Loucy (cell line): ENCODE results near the gene ZNF69.
"Not testable (repeated sequence)": the region's sequence is repeated elsewhere in the genome, so short reads cannot be mapped to it uniquely, and the experiment has no call there.

Source experiments
- H2AFZ ChIP-seq: fragments of 200-600 bp; sonication (generic); 2 replicates; pipeline ENCODE4 v1.6.0; 2016; ENCODE audit warnings: antibody characterized with exemption, mild to moderate bottlenecking, low read length, moderate library complexity
- H3F3A ChIP-seq: fragments of 200-600 bp; 2 replicates; pipeline ENCODE4 v1.6.0; 2016; ENCODE audit warnings: antibody characterized with exemption, low read depth, mild to moderate bottlenecking
- H3K27me3 ChIP-seq: fragments of 200-600 bp; sonication (generic); 2 replicates; pipeline ENCODE4 v1.6.1; 2014; ENCODE audit warnings: low read length, mild to moderate bottlenecking; ENCODE audit not compliant: insufficient read depth, poor library complexity, severe bottlenecking
- H3K36me3 ChIP-seq: fragments of 200-600 bp; sonication (generic); 2 replicates; pipeline ENCODE4 v1.6.1; 2016; ENCODE audit warnings: low read length; ENCODE audit not compliant: insufficient read depth
- H3K4me1 ChIP-seq: fragments of 200-600 bp; sonication (generic); 2 replicates; pipeline ENCODE4 v1.5.1; 2014; ENCODE audit warnings: low read length, mild to moderate bottlenecking; ENCODE audit not compliant: insufficient read depth, poor library complexity, severe bottlenecking
- H3K4me2 ChIP-seq: fragments of 200-600 bp; sonication (generic); 2 replicates; pipeline ENCODE4 v1.6.0; 2014; ENCODE audit warnings: antibody characterized with exemption, low read length, low read depth, mild to moderate bottlenecking; ENCODE audit not compliant: poor library complexity, severe bottlenecking
- H3K4me3 ChIP-seq: fragments of 200-600 bp; sonication (generic); 2 replicates; pipeline ENCODE4 v1.5.1; 2014; ENCODE audit warnings: low read length, mild to moderate bottlenecking, mixed read lengths; ENCODE audit not compliant: poor library complexity, severe bottlenecking
- H3K79me2 ChIP-seq: fragments of 200-600 bp; sonication (generic); 2 replicates; pipeline ENCODE4 v1.6.1; 2014; ENCODE audit warnings: low read length; ENCODE audit not compliant: insufficient read depth
- H3K9ac ChIP-seq: fragments of 200-600 bp; sonication (generic); 2 replicates; pipeline ENCODE4 v1.6.0; 2014; ENCODE audit warnings: mild to moderate bottlenecking, low read depth, low read length, moderate library complexity; ENCODE audit not compliant: poor library complexity, severe bottlenecking
- H3K9me2 ChIP-seq: fragments of 200-600 bp; sonication (generic); replicated peaks from 2 replicates; pipeline ENCODE4 v1.6.1; 2016; ENCODE audit warnings: low read depth, low read length, mixed read lengths
- H3K9me3 ChIP-seq: fragments of 200-600 bp; sonication (generic); 2 replicates; pipeline ENCODE4 v1.6.1; 2014; ENCODE audit warnings: mild to moderate bottlenecking, antibody characterized with exemption, low read length, low read depth; ENCODE audit not compliant: insufficient read depth
- H4K20me1 ChIP-seq: fragments of 200-600 bp; sonication (generic); 2 replicates; pipeline ENCODE4 v1.6.0; 2014; ENCODE audit warnings: antibody characterized with exemption, low read length, mild to moderate bottlenecking; ENCODE audit not compliant: insufficient read depth, poor library complexity, severe bottlenecking
- EZH2phosphoT487 ChIP-seq: fragments of 200-600 bp; IDR thresholded peaks from 2 replicates; pipeline ENCODE4 v1.6.1; 2018; ENCODE audit warnings: antibody characterized with exemption, mild to moderate bottlenecking, moderate library complexity, borderline replicate concordance
- TF ChIP-seq, protein P1 (sequence below): fragments of 200-600 bp; sonication (generic); conservative IDR thresholded peaks from 2 replicates; pipeline ENCODE4 v1.5.1; 2014; ENCODE audit warnings: mild to moderate bottlenecking, antibody characterized with exemption, low read length

Gene ZNF69

DNA sequence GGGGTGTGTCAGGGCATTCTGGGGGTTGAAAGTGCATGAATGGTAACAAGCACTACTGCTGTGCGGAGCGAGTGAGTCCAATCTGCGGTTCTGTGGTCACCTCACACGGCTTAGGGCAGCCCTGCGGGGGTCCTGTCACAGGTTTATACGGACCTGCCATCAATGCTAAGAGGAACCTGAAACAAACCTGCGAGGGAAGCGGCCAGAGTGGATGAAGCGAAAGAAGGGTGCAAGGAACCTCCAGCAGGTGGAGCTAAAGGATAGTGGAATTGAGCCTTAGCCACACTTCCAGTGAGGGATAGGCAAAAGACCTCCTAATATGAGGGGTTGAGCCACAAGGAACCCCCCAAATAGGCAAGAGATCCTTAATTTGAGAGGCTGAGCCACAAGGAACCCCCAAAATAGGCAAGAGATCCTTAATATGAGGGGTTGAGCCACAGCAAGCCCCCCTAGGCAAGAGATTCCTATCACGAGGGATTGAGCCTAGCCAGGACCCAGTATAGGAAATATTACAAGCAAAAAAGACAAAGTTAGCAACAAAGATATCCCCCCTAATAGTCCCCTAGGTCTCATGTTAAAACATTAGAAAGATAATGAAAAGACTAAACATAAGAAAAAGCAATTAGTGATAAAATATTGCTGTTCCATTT is 6.3 kb upstream of the ZNF69 start:
- Histone ChIP-seq H3K36me3 (no peaks in the 10 kb centered on the region), H3K4me1 (no peaks in the 10 kb centered on the region), H3K4me2 (no peak overlapping the region)

DNA sequence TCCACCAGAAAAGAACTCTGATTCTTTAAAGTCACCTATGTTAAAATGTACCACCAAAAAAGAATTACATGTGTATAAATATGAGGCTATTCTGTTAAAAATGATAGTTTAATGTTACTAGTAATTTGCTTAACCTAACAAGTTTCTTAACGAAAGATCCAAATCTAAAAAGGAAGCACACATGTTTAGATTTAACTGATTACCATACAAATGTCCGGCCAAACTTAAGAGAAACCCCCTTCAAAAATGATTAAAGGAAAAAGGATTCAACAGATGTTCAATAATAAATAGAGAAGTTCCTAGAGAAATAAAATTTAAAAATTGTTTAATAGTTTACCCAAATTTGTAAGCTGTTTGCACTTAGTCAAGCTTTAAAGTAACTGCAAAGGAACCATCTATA is 5.0 kb upstream of the ZNF69 start:
- Histone ChIP-seq H3K9me2 (no peaks in the 10 kb centered on the region), H3K79me2 (no peaks in the 10 kb centered on the region), H3F3A (no peaks in the 10 kb centered on the region), H3K4me1 (peaks cover 5% of the 10 kb centered on the region), H3K9ac (no peak overlapping the region), H3K36me3 (no peaks in the 10 kb centered on the region), H3K27me3 (no peaks in the 10 kb centered on the region), H4K20me1 (no peaks in the 10 kb centered on the region), H3K4me2 (no peak overlapping the region), H2AFZ (no peak overlapping the region), H3K4me3 (no peak overlapping the region), H3K9me3 (no peaks in the 10 kb centered on the region)
- TF ChIP-seq EZH2phosphoT487: no peak
- TF ChIP-seq, protein P1, sequence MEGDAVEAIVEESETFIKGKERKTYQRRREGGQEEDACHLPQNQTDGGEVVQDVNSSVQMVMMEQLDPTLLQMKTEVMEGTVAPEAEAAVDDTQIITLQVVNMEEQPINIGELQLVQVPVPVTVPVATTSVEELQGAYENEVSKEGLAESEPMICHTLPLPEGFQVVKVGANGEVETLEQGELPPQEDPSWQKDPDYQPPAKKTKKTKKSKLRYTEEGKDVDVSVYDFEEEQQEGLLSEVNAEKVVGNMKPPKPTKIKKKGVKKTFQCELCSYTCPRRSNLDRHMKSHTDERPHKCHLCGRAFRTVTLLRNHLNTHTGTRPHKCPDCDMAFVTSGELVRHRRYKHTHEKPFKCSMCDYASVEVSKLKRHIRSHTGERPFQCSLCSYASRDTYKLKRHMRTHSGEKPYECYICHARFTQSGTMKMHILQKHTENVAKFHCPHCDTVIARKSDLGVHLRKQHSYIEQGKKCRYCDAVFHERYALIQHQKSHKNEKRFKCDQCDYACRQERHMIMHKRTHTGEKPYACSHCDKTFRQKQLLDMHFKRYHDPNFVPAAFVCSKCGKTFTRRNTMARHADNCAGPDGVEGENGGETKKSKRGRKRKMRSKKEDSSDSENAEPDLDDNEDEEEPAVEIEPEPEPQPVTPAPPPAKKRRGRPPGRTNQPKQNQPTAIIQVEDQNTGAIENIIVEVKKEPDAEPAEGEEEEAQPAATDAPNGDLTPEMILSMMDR: no peak

More for the DNA sequence above, 6.3 kb upstream of the ZNF69 start:
- Histone ChIP-seq H4K20me1 (no peaks in the 10 kb centered on the region), H3K9ac (no peak overlapping the region), H3K79me2 (no peaks in the 10 kb centered on the region), H3K9me3 (no peaks in the 10 kb centered on the region), H3K27me3 (no peaks in the 10 kb centered on the region), H3F3A (no peaks in the 10 kb centered on the region), H3K4me3 (no peak overlapping the region), H2AFZ (peak overlapping the region; percentile 18; the same call in 1 of the 2 replicates), H3K9me2 (no peaks in the 10 kb centered on the region)
- TF ChIP-seq, protein P1: peak; percentile 80
- no peak for TF ChIP-seq EZH2phosphoT487

DNA sequence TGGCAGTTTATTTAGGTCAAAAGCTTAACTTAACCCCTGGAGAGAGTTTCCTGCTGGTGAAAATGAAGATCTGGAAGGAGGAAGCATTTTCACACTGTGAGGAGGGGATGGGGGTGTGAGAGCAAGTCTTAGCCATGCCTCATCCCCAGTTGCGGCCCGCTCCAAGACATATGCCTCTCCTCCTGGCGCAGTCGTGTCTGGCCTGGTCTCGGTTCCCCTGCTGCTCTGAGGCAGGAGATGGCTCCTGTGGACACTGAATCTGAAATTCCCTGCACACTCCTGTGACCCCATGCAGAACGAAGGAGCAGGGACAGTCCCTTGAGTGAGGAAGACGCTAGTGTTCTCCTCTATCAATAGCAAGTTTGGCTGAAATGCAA is 360 bp upstream of the ZNF69 start:
- Histone ChIP-seq H3F3A (no peaks in the 10 kb centered on the region), H4K20me1 (no peaks in the 10 kb centered on the region), H3K4me3 (peak overlapping the region; percentile 88), H3K27me3 (no peaks in the 10 kb centered on the region), H3K9me2 (no peaks in the 10 kb centered on the region), H3K9ac (peak overlapping the region; percentile 77), H3K4me1 (peaks cover 12% of the 10 kb centered on the region), H3K4me2 (peak overlapping the region; percentile 76), H2AFZ (peak overlapping the region; percentile 88), H3K79me2 (peaks cover 8% of the 10 kb centered on the region), H3K36me3 (no peaks in the 10 kb centered on the region), H3K9me3 (no peaks in the 10 kb centered on the region)
- TF ChIP-seq, protein P1: no peak
- no peak for TF ChIP-seq EZH2phosphoT487

DNA sequence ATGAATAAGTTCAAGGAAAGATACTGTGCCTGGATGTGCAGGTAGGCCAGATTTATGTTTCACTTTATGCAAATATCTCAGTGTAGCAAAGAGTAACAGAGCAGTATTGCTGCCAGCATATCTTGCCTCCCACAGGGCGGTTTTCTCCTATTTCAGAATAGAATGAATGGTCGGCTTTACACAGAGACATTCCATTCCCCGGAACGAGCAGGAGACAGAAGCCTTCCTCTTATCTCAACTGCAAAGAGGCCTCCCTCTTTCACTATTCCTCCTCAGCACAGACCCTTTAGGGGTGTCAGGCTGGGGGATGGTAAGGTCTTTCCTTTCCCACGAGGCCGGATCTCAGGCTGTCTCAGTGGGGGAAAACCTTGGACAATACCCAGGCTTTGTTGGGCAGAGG is 2.3 kb downstream of the ZNF69 start:
- not testable (repeated sequence) for H3F3A ChIP-seq, H3K79me2 ChIP-seq, H3K4me2 ChIP-seq, H3K4me3 ChIP-seq, H4K20me1 ChIP-seq, H3K9me3 ChIP-seq, H2AFZ ChIP-seq, H3K9ac ChIP-seq, H3K27me3 ChIP-seq, H3K9me2 ChIP-seq, H3K36me3 ChIP-seq
- H3K4me1 ChIP-seq: peaks cover 12% of the 10 kb centered on the region
